ENCODE results near the gene TNRC6C.

DNA sequence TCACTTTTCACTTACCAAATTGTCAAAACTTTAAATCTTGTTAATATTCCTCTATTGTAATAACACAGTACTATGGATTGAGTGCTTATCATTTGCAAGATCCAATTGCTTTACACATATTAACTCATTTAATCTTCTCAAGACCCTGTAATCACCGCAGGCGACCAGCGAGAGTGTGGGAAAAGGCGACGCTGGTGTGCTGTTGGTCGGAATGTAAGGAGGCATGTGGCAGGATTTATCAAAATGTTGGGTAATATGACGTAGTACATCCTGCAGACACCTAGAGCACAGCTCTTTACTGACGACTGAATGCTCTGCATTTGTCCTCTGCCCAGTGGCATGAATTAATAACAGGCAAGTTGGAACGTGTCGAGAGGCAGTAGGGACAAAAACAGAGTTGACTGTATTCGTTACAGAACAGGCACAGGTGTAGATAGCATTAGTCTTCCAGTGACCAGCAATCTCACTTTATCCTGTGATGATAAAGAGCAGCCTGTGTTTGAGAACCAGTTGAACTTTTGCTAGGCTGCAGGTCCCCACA is 80.3 kb downstream of the TNRC6C start:
- TF ChIP-seq POLR2AphosphoS5 (IDR thresholded peaks at IDR 0.05; ENCODE audit: low read depth) (no peak), EZH2phosphoT487 (IDR thresholded peaks at IDR 0.05; ENCODE audit: unreplicated experiment) (no peak), ZNF114 (CRISPR knock-in tag; IDR thresholded peaks at IDR 0.05) (no peak), JUNB (IDR thresholded peaks at IDR 0.05; ENCODE audit: unreplicated experiment) (no peak), EZH2 (IDR thresholded peaks at IDR 0.05; ENCODE audit: low read depth, unreplicated experiment) (no peak), CREB1 (CRISPR knock-in tag; IDR thresholded peaks at IDR 0.05; ENCODE audit: low read depth) (no peak), STAT1 (IDR thresholded peaks at IDR 0.05; ENCODE audit: unreplicated experiment) (no peak), NANOG (IDR thresholded peaks at IDR 0.05; ENCODE audit: borderline replicate concordance) (no peak), ZNF331 (CRISPR knock-in tag; IDR thresholded peaks at IDR 0.05; ENCODE audit: low read depth) (no peak)
- TF ChIP-seq, protein P1, sequence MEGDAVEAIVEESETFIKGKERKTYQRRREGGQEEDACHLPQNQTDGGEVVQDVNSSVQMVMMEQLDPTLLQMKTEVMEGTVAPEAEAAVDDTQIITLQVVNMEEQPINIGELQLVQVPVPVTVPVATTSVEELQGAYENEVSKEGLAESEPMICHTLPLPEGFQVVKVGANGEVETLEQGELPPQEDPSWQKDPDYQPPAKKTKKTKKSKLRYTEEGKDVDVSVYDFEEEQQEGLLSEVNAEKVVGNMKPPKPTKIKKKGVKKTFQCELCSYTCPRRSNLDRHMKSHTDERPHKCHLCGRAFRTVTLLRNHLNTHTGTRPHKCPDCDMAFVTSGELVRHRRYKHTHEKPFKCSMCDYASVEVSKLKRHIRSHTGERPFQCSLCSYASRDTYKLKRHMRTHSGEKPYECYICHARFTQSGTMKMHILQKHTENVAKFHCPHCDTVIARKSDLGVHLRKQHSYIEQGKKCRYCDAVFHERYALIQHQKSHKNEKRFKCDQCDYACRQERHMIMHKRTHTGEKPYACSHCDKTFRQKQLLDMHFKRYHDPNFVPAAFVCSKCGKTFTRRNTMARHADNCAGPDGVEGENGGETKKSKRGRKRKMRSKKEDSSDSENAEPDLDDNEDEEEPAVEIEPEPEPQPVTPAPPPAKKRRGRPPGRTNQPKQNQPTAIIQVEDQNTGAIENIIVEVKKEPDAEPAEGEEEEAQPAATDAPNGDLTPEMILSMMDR (conservative IDR thresholded peaks at IDR 0.05; ENCODE audit: low read depth in 2 of 2), result no peak
- TF ChIP-seq, protein P2, sequence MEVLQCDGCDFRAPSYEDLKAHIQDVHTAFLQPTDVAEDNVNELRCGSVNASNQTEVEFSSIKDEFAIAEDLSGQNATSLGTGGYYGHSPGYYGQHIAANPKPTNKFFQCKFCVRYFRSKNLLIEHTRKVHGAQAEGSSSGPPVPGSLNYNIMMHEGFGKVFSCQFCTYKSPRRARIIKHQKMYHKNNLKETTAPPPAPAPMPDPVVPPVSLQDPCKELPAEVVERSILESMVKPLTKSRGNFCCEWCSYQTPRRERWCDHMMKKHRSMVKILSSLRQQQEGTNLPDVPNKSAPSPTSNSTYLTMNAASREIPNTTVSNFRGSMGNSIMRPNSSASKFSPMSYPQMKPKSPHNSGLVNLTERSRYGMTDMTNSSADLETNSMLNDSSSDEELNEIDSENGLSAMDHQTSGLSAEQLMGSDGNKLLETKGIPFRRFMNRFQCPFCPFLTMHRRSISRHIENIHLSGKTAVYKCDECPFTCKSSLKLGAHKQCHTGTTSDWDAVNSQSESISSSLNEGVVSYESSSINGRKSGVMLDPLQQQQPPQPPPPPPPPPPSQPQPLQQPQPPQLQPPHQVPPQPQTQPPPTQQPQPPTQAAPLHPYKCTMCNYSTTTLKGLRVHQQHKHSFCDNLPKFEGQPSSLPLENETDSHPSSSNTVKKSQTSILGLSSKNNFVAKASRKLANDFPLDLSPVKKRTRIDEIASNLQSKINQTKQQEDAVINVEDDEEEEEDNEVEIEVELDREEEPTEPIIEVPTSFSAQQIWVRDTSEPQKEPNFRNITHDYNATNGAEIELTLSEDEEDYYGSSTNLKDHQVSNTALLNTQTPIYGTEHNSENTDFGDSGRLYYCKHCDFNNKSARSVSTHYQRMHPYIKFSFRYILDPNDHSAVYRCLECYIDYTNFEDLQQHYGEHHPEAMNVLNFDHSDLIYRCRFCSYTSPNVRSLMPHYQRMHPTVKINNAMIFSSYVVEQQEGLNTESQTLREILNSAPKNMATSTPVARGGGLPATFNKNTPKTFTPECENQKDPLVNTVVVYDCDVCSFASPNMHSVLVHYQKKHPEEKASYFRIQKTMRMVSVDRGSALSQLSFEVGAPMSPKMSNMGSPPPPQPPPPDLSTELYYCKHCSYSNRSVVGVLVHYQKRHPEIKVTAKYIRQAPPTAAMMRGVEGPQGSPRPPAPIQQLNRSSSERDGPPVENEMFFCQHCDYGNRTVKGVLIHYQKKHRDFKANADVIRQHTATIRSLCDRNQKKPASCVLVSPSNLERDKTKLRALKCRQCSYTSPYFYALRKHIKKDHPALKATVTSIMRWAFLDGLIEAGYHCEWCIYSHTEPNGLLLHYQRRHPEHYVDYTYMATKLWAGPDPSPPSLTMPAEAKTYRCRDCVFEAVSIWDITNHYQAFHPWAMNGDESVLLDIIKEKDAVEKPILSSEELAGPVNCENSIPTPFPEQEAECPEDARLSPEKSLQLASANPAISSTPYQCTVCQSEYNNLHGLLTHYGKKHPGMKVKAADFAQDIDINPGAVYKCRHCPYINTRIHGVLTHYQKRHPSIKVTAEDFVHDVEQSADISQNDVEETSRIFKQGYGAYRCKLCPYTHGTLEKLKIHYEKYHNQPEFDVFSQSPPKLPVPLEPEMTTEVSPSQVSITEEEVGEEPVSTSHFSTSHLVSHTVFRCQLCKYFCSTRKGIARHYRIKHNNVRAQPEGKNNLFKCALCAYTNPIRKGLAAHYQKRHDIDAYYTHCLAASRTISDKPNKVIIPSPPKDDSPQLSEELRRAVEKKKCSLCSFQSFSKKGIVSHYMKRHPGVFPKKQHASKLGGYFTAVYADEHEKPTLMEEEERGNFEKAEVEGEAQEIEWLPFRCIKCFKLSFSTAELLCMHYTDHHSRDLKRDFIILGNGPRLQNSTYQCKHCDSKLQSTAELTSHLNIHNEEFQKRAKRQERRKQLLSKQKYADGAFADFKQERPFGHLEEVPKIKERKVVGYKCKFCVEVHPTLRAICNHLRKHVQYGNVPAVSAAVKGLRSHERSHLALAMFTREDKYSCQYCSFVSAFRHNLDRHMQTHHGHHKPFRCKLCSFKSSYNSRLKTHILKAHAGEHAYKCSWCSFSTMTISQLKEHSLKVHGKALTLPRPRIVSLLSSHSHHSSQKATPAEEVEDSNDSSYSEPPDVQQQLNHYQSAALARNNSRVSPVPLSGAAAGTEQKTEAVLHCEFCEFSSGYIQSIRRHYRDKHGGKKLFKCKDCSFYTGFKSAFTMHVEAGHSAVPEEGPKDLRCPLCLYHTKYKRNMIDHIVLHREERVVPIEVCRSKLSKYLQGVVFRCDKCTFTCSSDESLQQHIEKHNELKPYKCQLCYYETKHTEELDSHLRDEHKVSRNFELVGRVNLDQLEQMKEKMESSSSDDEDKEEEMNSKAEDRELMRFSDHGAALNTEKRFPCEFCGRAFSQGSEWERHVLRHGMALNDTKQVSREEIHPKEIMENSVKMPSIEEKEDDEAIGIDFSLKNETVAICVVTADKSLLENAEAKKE (CRISPR knock-in tag; IDR thresholded peaks at IDR 0.05), result no peak
- TF ChIP-seq, protein P3, sequence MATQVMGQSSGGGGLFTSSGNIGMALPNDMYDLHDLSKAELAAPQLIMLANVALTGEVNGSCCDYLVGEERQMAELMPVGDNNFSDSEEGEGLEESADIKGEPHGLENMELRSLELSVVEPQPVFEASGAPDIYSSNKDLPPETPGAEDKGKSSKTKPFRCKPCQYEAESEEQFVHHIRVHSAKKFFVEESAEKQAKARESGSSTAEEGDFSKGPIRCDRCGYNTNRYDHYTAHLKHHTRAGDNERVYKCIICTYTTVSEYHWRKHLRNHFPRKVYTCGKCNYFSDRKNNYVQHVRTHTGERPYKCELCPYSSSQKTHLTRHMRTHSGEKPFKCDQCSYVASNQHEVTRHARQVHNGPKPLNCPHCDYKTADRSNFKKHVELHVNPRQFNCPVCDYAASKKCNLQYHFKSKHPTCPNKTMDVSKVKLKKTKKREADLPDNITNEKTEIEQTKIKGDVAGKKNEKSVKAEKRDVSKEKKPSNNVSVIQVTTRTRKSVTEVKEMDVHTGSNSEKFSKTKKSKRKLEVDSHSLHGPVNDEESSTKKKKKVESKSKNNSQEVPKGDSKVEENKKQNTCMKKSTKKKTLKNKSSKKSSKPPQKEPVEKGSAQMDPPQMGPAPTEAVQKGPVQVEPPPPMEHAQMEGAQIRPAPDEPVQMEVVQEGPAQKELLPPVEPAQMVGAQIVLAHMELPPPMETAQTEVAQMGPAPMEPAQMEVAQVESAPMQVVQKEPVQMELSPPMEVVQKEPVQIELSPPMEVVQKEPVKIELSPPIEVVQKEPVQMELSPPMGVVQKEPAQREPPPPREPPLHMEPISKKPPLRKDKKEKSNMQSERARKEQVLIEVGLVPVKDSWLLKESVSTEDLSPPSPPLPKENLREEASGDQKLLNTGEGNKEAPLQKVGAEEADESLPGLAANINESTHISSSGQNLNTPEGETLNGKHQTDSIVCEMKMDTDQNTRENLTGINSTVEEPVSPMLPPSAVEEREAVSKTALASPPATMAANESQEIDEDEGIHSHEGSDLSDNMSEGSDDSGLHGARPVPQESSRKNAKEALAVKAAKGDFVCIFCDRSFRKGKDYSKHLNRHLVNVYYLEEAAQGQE (IDR thresholded peaks at IDR 0.05; ENCODE audit: unreplicated experiment), result no peak
- TF ChIP-seq, protein P4, sequence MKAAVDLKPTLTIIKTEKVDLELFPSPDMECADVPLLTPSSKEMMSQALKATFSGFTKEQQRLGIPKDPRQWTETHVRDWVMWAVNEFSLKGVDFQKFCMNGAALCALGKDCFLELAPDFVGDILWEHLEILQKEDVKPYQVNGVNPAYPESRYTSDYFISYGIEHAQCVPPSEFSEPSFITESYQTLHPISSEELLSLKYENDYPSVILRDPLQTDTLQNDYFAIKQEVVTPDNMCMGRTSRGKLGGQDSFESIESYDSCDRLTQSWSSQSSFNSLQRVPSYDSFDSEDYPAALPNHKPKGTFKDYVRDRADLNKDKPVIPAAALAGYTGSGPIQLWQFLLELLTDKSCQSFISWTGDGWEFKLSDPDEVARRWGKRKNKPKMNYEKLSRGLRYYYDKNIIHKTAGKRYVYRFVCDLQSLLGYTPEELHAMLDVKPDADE (IDR thresholded peaks at IDR 0.05), result no peak

Measured in GM23338 (cell line).